DND-41 (cell line): ENCODE results near the gene SMIM10L1.

ENCODE experiments used
- ATAC-seq: fragments of 200-7000 bp; cut with Tn5 transposase; 3 replicates; pipeline ENCODE4 v1.9.1; 2021; ENCODE audit warnings: low read depth; ENCODE audit not compliant: insufficient read depth
- DNase-seq: peaks from one replicate; pipeline ENCODE4 v3.0.0-alpha.2; 2020
- H2AFZ ChIP-seq: 2 replicates; pipeline ENCODE4 v1.6.0; 2012; ENCODE audit warnings: low read depth, low read length
- H3K27ac ChIP-seq: 2 replicates; pipeline ENCODE4 v1.5.1; 2012; ENCODE audit warnings: low read length, inconsistent platforms
- H3K27me3 ChIP-seq: fragments of 200-600 bp; sonication (generic); 2 replicates; pipeline ENCODE4 v1.6.0; 2012; ENCODE audit warnings: low read length, mild to moderate bottlenecking, inconsistent platforms; ENCODE audit not compliant: insufficient read depth, poor library complexity
- H3K36me3 ChIP-seq: 2 replicates; pipeline ENCODE4 v1.5.1; 2012; ENCODE audit warnings: low read length, inconsistent platforms; ENCODE audit not compliant: insufficient read depth
- H3K4me1 ChIP-seq: 2 replicates; pipeline ENCODE4 v1.5.1; 2012; ENCODE audit warnings: mild to moderate bottlenecking, low read length; ENCODE audit not compliant: insufficient read depth
- H3K4me2 ChIP-seq: 2 replicates; pipeline ENCODE4 v1.6.0; 2012; ENCODE audit warnings: mild to moderate bottlenecking, moderate library complexity, low read length, inconsistent platforms; ENCODE audit not compliant: insufficient read depth
- H3K4me3 ChIP-seq, 2 experiments: fragments of 200-600 bp in 1 of 2; shearing (Covaris generic) in 1 of 2; 2 replicates each; pipeline ENCODE4 v1.5.1; 2012 to 2016; ENCODE audit warnings: inconsistent platforms in 2 of 2, low read length in 2 of 2, mild to moderate bottlenecking in 2 of 2, low read depth in 1 of 2, moderate library complexity in 1 of 2
- H3K79me2 ChIP-seq: 2 replicates; pipeline ENCODE4 v1.6.0; 2012; ENCODE audit warnings: low read length, inconsistent platforms; ENCODE audit not compliant: insufficient read depth
- H3K9ac ChIP-seq: 2 replicates; pipeline ENCODE4 v1.6.0; 2012; ENCODE audit warnings: low read depth, mild to moderate bottlenecking, inconsistent platforms, low read length, moderate library complexity
- H3K9me3 ChIP-seq: 2 replicates; pipeline ENCODE4 v1.5.1; 2012; ENCODE audit warnings: low read length, moderate library complexity, mild to moderate bottlenecking, inconsistent platforms; ENCODE audit not compliant: insufficient read depth, severe bottlenecking
- H4K20me1 ChIP-seq: 2 replicates; pipeline ENCODE4 v1.6.0; 2012; ENCODE audit warnings: low read length; ENCODE audit not compliant: insufficient read depth
- EZH2 ChIP-seq: IDR thresholded peaks from 3 replicates; pipeline ENCODE4 v1.6.1; 2012; ENCODE audit warnings: borderline replicate concordance, low read depth, mild to moderate bottlenecking, moderate library complexity, low read length, inconsistent platforms; ENCODE audit not compliant: severe bottlenecking
- TF ChIP-seq, protein P1 (sequence below): IDR thresholded peaks from 2 replicates; pipeline ENCODE4 v1.5.1; 2012; ENCODE audit warnings: borderline replicate concordance, low read length, moderate library complexity, mild to moderate bottlenecking; ENCODE audit not compliant: poor library complexity, severe bottlenecking; ENCODE audit errors: extremely low read depth

SMIM10L1 gene

DNA sequence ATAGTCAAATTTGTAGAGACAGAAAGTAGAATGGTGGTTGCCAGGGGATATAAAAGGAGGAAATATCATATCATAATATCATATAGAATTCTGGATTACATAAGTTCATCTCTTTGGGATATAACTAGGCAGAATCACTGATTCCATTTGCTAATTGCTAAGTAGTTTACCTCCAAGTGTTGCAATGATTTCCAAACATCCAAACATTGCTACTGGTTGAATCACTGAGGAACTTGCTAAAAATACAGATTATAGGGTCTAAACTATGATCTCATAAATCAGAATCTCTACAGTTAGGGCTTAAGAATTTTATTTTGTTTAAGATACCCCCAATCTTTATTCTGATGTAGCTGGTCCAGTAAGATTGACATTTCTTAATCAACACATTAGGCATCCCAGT is 31.8 kb downstream of the SMIM10L1 start:
- Histone ChIP-seq H3K4me3 (no peak overlapping the region), H3K27ac (no peak overlapping the region), H3K4me1 (no peaks in the 10 kb centered on the region), H3K4me2 (no peak overlapping the region), H3K36me3 (no peaks in the 10 kb centered on the region), H4K20me1 (no peaks in the 10 kb centered on the region; the same call in 1 of the 2 replicates), H3K79me2 (no peaks in the 10 kb centered on the region), H3K9ac (no peak overlapping the region), H2AFZ (no peak overlapping the region), H3K9me3 (no peaks in the 10 kb centered on the region), H3K27me3 (no peaks in the 10 kb centered on the region)
- ATAC-seq (no peak), DNase-seq (no peak)
- TF ChIP-seq, protein P1, sequence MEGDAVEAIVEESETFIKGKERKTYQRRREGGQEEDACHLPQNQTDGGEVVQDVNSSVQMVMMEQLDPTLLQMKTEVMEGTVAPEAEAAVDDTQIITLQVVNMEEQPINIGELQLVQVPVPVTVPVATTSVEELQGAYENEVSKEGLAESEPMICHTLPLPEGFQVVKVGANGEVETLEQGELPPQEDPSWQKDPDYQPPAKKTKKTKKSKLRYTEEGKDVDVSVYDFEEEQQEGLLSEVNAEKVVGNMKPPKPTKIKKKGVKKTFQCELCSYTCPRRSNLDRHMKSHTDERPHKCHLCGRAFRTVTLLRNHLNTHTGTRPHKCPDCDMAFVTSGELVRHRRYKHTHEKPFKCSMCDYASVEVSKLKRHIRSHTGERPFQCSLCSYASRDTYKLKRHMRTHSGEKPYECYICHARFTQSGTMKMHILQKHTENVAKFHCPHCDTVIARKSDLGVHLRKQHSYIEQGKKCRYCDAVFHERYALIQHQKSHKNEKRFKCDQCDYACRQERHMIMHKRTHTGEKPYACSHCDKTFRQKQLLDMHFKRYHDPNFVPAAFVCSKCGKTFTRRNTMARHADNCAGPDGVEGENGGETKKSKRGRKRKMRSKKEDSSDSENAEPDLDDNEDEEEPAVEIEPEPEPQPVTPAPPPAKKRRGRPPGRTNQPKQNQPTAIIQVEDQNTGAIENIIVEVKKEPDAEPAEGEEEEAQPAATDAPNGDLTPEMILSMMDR = no peak
- no peak for TF ChIP-seq EZH2

DNA sequence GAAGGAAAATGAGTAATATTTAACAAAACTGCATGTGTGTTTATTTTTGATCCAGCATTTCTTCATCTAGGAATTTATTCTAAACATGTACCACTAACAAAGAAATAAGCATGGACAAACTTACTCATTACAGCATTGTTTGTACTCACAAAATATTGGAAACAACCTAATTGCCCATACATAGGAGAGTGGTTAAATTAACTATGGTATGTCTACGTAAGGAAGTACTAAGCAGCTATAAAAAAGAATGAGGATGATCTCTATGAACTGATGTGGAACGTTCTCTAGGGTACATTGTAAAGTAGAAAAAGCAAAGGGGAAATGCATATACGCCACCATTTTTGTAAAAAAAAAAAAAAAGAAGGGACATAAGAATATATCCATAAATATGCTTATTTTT is 33.2 kb downstream of the SMIM10L1 start:
- Histone ChIP-seq H3K9me3 (no peaks in the 10 kb centered on the region), H3K9ac (no peak overlapping the region), H2AFZ (no peak overlapping the region), H3K36me3 (no peaks in the 10 kb centered on the region), H4K20me1 (no peaks in the 10 kb centered on the region), H3K79me2 (no peaks in the 10 kb centered on the region), H3K27me3 (no peaks in the 10 kb centered on the region), H3K4me1 (no peaks in the 10 kb centered on the region), H3K4me2 (no peak overlapping the region), H3K27ac (no peak overlapping the region), H3K4me3 (no peak overlapping the region)
- no peak for TF ChIP-seq EZH2
- TF ChIP-seq, protein P1 = no peak
- ATAC-seq = no peak
- no peak for DNase-seq

DNA sequence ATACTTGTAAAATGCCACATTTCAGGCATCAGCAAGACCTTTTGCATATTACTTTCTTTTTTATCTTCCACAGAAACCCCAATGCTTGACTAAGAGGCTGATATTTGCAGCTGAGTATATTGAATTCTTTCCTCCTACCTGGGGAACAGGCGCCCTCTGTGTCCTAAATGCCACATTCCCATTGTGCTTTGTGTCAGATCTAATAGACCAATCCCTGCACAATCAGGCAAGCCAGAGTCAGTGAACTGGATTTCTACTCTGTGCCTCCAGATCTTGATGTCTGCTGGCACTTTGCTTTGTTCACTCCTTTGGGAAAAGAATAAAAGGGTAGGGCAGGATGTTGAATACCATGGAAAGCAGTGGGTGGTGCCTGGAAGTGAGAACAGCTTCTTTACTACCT is 38.1 kb downstream of the SMIM10L1 start:
- no peaks in the 10 kb centered on the region for H3K9me3 ChIP-seq
- no peak overlapping the region for H3K9ac ChIP-seq
- no peak overlapping the region for H3K27ac ChIP-seq
- no peaks in the 10 kb centered on the region for H4K20me1 ChIP-seq
- no peaks in the 10 kb centered on the region for H3K36me3 ChIP-seq
- no peaks in the 10 kb centered on the region for H3K79me2 ChIP-seq
- ATAC-seq (no peak), DNase-seq (no peak)
- H3K4me1 ChIP-seq = no peaks in the 10 kb centered on the region
- H3K4me3 ChIP-seq = no peak overlapping the region
- no peaks in the 10 kb centered on the region for H3K27me3 ChIP-seq
- TF ChIP-seq, protein P1 = peak; percentile 3
- TF ChIP-seq EZH2 = no peak
- no peak overlapping the region for H2AFZ ChIP-seq
- no peak overlapping the region for H3K4me2 ChIP-seq
